GM10248 (cell line): ENCODE measurements around the gene GPR101.
"Not testable (repeated sequence)": the region's sequence is repeated elsewhere in the genome, so short reads cannot be mapped to it uniquely, and the experiment has no call there.

ENCODE experiments used
- CTCF ChIA-PET: fragments of 300-600 bp; sonication (Branson Sonifier 250); formaldehyde crosslinking; extraction: SDS; loops from one replicate; lab custom pipeline; 2021; ENCODE audit warnings: antibody characterized with exemption; lab: Yijun Ruan, JAX
- POLR2A ChIA-PET: fragments of 350-650 bp; sonication (Branson Sonifier 250); formaldehyde crosslinking; extraction: SDS; loops from one replicate; lab custom pipeline; 2020; ENCODE audit warnings: antibody characterized with exemption; lab: Yijun Ruan, JAX
- DNase-seq: peaks from one replicate; pipeline ENCODE4 v3.0.0; 2012; ENCODE audit errors: extremely low spot score
- TF ChIP-seq, protein P1 (sequence below): IDR thresholded peaks from 2 replicates; pipeline ENCODE4 v1.5.1; 2012; ENCODE audit warnings: mild to moderate bottlenecking, low read depth; ENCODE audit errors: extremely low read depth, missing control alignments, control extremely low read depth

Gene GPR101

DNA sequence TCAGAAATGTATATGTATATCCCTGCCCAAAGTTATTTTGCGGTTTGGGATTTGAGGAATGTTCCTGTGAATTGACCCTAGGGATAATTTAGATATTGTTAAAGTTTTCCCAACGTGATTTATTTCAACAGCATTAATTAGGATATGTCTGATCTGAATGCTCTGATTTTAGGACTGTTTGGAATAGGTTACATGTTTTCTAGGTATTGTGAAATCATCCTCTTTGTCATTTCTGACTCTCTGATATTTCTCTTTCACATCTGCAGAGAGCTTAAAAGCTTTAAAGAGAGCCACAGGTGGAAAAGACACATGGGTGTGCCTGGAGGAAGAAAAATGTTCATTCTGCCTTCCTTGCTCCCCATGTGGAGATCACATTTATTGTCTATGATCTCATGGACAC is 5.1 kb downstream of the GPR101 start:
- TF ChIP-seq, protein P1, sequence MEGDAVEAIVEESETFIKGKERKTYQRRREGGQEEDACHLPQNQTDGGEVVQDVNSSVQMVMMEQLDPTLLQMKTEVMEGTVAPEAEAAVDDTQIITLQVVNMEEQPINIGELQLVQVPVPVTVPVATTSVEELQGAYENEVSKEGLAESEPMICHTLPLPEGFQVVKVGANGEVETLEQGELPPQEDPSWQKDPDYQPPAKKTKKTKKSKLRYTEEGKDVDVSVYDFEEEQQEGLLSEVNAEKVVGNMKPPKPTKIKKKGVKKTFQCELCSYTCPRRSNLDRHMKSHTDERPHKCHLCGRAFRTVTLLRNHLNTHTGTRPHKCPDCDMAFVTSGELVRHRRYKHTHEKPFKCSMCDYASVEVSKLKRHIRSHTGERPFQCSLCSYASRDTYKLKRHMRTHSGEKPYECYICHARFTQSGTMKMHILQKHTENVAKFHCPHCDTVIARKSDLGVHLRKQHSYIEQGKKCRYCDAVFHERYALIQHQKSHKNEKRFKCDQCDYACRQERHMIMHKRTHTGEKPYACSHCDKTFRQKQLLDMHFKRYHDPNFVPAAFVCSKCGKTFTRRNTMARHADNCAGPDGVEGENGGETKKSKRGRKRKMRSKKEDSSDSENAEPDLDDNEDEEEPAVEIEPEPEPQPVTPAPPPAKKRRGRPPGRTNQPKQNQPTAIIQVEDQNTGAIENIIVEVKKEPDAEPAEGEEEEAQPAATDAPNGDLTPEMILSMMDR = no peak
- CTCF ChIA-PET = no interaction called here
- no peak for DNase-seq
- POLR2A ChIA-PET = no interaction called here

DNA sequence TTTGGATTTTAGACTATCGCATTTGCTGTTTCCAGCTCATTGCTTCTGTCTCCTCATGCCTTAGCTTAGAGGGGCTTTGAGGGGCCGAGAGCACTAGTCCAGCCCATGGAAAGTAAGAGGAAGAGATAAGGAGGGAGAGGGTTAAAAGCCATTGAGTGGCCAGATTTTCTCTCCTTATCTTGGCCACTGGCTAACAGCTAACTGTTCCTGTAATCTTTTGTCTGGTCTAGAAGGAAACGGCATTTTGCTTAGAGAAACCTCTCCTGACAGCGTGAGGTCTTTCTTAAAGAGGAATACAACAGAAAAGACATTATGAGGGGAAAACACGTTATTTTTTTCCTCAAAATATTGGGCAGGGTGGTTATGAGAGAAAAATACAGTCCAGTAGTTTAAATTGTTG is 7.9 kb downstream of the GPR101 start:
- ChIA-PET POLR2A (no interaction called here), CTCF (interaction anchor here (1.3 kb wide), 1 partner anchor 11 kb away, joined by 3 read pairs; no protein-coding TSS in a partner anchor)
- no peak for DNase-seq
- TF ChIP-seq, protein P1 = no peak

DNA sequence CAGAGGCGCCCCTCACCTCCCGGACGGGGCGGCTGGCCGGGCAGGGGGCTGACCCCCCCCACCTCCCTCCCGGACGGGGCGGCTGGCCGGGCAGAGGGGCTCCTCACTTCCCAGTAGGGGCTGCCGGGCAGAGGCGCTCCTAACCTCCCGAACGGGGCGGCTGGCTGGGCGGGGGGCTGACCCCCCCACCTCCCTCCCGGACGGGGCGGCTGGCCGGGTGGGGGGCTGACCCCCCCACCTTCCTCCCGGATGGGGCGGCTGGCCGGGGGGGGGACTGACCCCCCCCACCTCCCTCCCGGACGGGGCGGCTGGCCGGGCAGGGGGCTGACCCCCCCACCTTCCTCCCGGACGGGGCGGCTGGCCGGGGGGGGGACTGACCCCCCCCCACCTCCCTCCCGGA is 33.6 kb downstream of the GPR101 start:
- CTCF ChIA-PET, DNase-seq, POLR2A ChIA-PET: not testable (repeated sequence)

DNA sequence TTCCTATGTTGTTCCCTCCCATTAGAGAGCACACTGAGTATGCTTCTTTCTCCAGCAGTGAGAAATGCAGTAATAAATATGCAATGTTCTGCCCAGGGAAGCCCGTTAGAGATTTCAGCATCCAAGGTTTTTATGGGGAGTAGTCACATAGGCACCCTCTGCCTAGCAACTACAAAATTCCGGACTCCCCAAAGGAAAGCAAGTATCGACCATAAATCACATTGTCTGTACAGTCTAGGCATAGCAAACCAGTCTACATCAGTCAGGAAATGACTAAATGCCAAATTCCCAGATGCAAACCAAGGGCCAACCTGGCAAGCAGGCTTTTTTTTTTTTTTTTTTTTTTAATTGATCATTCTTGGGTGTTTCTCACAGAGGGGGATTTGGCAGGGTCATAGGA is 34.8 kb downstream of the GPR101 start:
- POLR2A ChIA-PET = no interaction called here
- DNase-seq = no peak
- TF ChIP-seq, protein P1 = no peak
- CTCF ChIA-PET = no interaction called here
